Right lung (tissue), 5 donors: Measurements from ENCODE around the gene NKIRAS2. TPM values are rescaled to one million over a fixed set of nuclear protein-coding genes. Genes with fewer than 3 reads are reported as not detected.

Experiments
- DNase-seq, 2 donors: peaks; one replicate each; pipeline ENCODE4 v3.0.0-alpha.2; 2013
- polyA plus RNA-seq, 5 donors: library from polyadenylated mRNA; unstranded; fragments of 120-200 nt; gene quantifications; one replicate each; pipeline versions ENCODE4 v1.2.1 to v1.2.3, GENCODE V29; 2013; ENCODE audit warnings: inconsistent platforms in 1 of 5, low replicate concordance in 1 of 5; ENCODE audit not compliant: insufficient read length in 5 of 5, insufficient read depth in 1 of 5

Gene NKIRAS2
- polyA plus RNA-seq, 5 donors = 37.6 to 56.9 (median 42.2) TPM

GRCh38 chr17:42051645-42052044 is 31.8 kb downstream of the NKIRAS2 start:
- DNase-seq = no peak

DNA sequence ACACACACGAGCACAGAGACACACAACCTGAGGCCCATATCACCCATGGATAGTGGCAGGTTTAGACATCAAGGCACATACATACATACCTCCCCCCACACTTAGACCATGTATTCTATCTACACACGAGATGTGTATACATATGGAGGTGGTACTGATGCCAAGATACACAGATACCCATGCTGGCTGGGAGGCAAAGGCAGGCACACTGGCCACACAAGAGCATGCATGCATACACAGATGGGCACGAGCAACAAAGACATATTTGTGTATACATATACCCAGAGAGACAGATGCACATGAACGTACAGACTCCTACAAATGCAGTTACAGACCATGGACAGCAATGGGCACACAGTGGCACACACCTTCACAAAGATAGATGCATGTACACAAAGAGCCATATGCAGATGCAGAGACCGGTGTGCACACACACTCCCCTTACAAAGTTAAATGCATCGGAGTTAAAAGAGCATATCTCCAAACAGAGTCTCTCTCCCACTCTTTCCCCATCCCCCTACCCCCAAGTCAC is 32.5 kb downstream of the NKIRAS2 start:
- no peak for DNase-seq

DNA sequence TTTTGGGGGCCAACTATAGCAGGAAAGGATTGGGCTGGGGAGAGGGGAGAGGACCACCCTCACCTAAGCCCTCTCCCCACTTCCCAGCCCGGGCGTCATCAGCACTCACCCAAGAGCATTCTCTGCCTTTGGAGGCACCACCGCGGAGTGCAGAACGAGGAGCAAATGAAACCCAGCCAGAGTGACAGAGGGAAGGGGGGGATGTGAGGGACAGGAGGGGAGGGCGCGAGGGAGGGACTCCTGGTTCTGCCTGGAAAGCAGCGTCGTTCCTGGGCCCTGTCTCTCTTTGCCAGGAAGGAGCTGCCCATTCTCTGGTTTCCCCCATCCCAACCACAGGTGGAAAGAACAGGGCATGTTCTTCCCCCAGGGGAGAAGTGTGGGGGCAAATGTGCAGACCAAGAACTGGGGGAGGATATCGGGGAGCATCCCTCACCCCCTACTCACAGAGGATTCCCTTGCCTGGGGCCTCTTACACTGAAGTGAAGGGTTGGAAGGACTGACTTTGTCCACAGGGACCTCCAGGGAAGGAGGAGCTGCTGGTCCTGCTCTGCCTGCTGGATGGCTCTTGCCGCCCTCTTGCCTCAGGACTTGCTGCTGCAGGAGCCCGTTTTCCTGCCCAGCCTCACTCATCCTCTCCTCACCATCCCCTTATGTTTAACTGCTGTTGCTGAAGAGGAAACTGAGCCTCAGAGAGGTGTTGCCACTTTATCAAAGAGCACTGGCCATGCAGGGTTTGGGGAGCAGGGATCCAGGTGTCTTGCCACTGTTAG is 34.0 kb downstream of the NKIRAS2 start:
- no peak for DNase-seq

- no peak for DNase-seq
Measured at GRCh38 chr17:42055027-42055426, 35.1 kb downstream of the NKIRAS2 start.

- DNase-seq = no peak
Measured at GRCh38 chr17:42055496-42055895, 35.6 kb downstream of the NKIRAS2 start.

- DNase-seq = no peak
Measured at GRCh38 chr17:42056635-42057034, 36.7 kb downstream of the NKIRAS2 start.

DNA sequence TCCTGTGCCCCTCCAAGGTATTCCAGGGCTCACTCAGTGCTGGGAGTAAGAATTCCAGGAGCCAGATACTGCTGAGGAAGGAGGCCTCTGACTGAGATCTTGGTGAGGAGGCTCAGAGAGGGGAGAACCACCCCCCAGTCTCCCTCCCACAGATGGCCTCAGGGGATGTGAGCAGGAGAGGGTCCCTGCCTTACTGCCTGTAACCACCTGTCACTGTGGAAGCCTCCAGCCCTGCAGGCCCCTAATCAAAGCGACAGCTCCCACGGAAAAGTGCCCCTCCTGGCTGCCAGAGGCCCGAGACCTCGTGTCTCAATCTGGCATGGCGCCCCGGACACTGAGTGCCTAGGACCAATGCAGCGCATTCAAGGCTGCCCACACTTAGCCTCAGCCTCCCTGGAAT is 38.2 kb downstream of the NKIRAS2 start:
- no peak for DNase-seq

DNA sequence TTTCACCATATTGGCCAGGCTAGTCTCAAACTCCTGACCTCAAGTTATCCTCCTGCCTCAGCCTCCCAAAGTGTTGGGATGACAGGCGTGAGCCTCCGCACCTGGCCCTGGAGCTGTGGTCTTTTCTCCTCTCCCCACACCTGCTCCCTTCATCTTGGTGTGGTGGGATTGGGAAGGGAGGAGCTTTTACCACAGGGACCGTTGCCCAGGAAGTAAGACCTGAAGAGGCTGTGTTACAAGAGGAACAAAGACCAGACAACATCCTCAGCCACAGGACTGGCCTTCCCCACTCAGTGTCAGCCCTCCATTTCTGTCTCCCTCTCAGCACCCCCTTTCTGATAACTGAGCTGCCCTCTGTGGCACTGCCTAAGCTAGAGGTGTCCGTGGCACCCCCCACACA is 39.9 kb downstream of the NKIRAS2 start:
- no peak for DNase-seq

- DNase-seq = no peak
Measured at GRCh38 chr17:42060231-42060630, 40.3 kb downstream of the NKIRAS2 start.

GRCh38 chr17:42061646-42062487 is 42.0 kb downstream of the NKIRAS2 start:
- no peak for DNase-seq

GRCh38 chr17:42062681-42063080 is 42.8 kb downstream of the NKIRAS2 start:
- no peak for DNase-seq

GRCh38 chr17:42065201-42065600 is 45.3 kb downstream of the NKIRAS2 start:
- no peak for DNase-seq

- no peak for DNase-seq
Measured at GRCh38 chr17:42067371-42068091, 47.6 kb downstream of the NKIRAS2 start.

- DNase-seq = no peak
Measured at GRCh38 chr17:42068979-42069378, 49.1 kb downstream of the NKIRAS2 start.

- DNase-seq = no peak
Measured at GRCh38 chr17:42071810-42072209, 51.9 kb downstream of the NKIRAS2 start.

DNA sequence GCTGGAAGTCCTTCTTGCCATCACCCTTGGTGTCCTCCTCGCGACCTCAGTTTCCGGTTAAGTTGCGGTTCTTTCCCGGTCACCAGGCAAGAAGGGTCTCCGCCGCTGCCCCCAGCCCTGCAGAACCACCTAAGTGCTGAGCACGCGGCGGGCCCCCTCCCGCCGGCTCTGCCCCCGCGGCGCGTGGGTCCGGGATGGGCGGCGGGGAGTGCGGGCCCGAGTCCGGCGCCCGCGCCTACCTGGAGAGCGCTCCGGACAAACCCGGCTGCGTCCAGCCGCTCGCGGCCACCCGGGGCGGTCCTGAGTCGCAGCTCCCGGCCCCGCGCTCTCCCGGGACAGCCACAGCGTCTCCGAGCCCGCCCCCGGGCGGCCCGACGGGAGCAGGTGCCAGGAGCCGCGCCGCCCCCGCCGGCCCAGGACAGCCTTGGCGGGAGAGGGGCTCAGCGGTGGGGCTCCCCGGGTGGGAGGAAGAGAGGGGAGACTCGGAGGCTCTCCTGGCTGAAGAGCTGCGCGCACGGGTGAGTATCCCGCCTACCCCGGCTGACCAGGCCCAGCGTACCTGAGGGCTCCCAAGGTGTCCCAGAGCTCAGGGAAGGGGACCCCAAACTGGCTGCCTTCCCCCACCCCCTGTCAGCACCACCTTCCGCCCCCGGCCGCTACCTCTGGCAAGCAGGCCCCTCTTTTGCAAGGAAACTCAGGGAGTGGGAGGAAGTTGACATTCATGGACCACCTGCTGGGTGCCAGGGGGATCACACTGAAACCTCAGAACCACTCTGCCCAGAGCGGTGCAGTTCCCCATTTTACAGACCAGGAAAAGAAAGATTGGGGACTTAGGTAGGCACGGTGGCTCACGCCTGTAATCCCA is 52.7 kb downstream of the NKIRAS2 start:
- DNase-seq = no peak

Other genes with a start within 250 kb of the NKIRAS2 start
- gene JUP, start 233.4 kb upstream of the NKIRAS2 start, polyA plus RNA-seq = 100 to 1,000 TPM in 3 of 5 donors, 10 to 100 TPM in 2; 81.3 to 137 (median 103) TPM
- 10 to 100 TPM; 23.9 to 46.8 (median 32.1) TPM for gene P3H4, start 208.1 kb upstream of the NKIRAS2 start, polyA plus RNA-seq
- 100 to 1,000 TPM; 108 to 162 (median 140) TPM for gene FKBP10, start 207.1 kb upstream of the NKIRAS2 start, polyA plus RNA-seq
- gene NT5C3B, start 183.9 kb upstream of the NKIRAS2 start, polyA plus RNA-seq = 100 to 1,000 TPM in 3 of 5 donors, 10 to 100 TPM in 2; 86.8 to 105 (median 103) TPM
- under 1 TPM in 4 of 5 donors, not detected in 1; 0.14 to 0.28 (median 0.24) TPM for gene KLHL10, start 182.3 kb upstream of the NKIRAS2 start, polyA plus RNA-seq
- gene KLHL11, start 154.7 kb upstream of the NKIRAS2 start, polyA plus RNA-seq = 10 to 100 TPM in 1 of 5 donors, 1 to 10 TPM in 4; 6.2 to 10.7 (median 9.4) TPM
- gene ACLY, start 101.1 kb upstream of the NKIRAS2 start, polyA plus RNA-seq = 10 to 100 TPM; 69.8 to 87.7 (median 72.1) TPM
- gene ODAD4, start 89.5 kb upstream of the NKIRAS2 start, polyA plus RNA-seq = 1 to 10 TPM; 3.8 to 8.8 (median 6.0) TPM
- 10 to 100 TPM; 49.6 to 78.5 (median 55.9) TPM for gene CNP, start 53.3 kb upstream of the NKIRAS2 start, polyA plus RNA-seq
- gene DNAJC7, start 2.7 kb upstream of the NKIRAS2 start, polyA plus RNA-seq = 100 to 1,000 TPM; 121 to 167 (median 149) TPM
- 1 to 10 TPM; 3.6 to 5.0 (median 4.6) TPM for gene C17orf113, start 30.5 kb downstream of the NKIRAS2 start, polyA plus RNA-seq
- gene ZNF385C, start 78.4 kb downstream of the NKIRAS2 start, polyA plus RNA-seq = 1 to 10 TPM; 2.6 to 3.9 (median 3.0) TPM
- 10 to 100 TPM; 13.9 to 20.1 (median 18.8) TPM for gene DHX58, start 92.6 kb downstream of the NKIRAS2 start, polyA plus RNA-seq
- gene KAT2A, start 101.3 kb downstream of the NKIRAS2 start, polyA plus RNA-seq = 10 to 100 TPM; 51.3 to 73.7 (median 67.3) TPM
- gene HSPB9, start 102.7 kb downstream of the NKIRAS2 start, polyA plus RNA-seq = under 1 TPM; 0.29 to 0.60 (median 0.43) TPM
- 100 to 1,000 TPM in 3 of 5 donors, 10 to 100 TPM in 2; 93.3 to 131 (median 102) TPM for gene RAB5C, start 134.9 kb downstream of the NKIRAS2 start, polyA plus RNA-seq
- under 1 TPM in 2 of 5 donors, not detected in 3; 0.04 to 0.07 TPM for gene KCNH4, start 161.1 kb downstream of the NKIRAS2 start, polyA plus RNA-seq
- not detected for gene HCRT, start 165.4 kb downstream of the NKIRAS2 start, polyA plus RNA-seq
- gene GHDC, start 174.4 kb downstream of the NKIRAS2 start, polyA plus RNA-seq = 10 to 100 TPM; 11.6 to 21.7 (median 19.9) TPM